ENCODE measurements around the gene KLF2.

DNA sequence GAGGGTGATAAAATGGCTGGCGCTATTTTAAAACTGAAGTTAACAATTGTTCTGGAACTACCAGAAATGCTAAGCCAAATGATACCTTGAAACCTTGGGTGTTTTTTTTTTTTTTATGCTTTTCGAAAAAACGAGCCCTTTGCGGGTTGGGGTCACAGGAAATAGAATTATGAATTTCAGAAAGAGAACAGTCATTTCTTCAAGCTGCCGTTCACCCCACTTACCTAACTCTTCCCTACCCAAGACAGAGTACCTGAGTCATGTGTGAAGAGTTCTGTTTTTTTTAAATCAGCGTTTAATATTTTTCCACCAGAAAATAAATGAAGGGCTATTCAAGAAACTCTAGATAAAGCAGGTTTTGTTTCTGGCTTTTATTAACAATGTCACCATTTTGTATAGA is 35.3 kb downstream of the KLF2 start:
- TF ChIP-seq POLR2A (IDR thresholded peaks at IDR 0.05), result no peak
- TF ChIP-seq, protein P1, sequence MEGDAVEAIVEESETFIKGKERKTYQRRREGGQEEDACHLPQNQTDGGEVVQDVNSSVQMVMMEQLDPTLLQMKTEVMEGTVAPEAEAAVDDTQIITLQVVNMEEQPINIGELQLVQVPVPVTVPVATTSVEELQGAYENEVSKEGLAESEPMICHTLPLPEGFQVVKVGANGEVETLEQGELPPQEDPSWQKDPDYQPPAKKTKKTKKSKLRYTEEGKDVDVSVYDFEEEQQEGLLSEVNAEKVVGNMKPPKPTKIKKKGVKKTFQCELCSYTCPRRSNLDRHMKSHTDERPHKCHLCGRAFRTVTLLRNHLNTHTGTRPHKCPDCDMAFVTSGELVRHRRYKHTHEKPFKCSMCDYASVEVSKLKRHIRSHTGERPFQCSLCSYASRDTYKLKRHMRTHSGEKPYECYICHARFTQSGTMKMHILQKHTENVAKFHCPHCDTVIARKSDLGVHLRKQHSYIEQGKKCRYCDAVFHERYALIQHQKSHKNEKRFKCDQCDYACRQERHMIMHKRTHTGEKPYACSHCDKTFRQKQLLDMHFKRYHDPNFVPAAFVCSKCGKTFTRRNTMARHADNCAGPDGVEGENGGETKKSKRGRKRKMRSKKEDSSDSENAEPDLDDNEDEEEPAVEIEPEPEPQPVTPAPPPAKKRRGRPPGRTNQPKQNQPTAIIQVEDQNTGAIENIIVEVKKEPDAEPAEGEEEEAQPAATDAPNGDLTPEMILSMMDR (IDR thresholded peaks at IDR 0.05), result no peak
- no peak for TF ChIP-seq POLR2AphosphoS5 (IDR thresholded peaks at IDR 0.05)
